GM12878 (cell line): ENCODE data around the gene SPOCK1. TPM values are rescaled to one million over a fixed set of nuclear protein-coding genes. Genes with fewer than 3 reads are reported as not detected.

Experiments used
- ATAC-seq: fragments of 200-7000 bp; cut with Tn5 transposase; 3 replicates; pipeline ENCODE4 v1.9.1; 2020; ENCODE audit warnings: mild to moderate bottlenecking, moderate library complexity
- BruUV-seq: library from RNA; stranded (reverse); fragments of 400-500 nt; replicated peaks from 2 replicates; lab custom pipeline; 2021; lab: Mats Ljungman, UMichigan
- CTCF ChIA-PET: fragments of 300-600 bp; sonication (Branson Sonifier 250); formaldehyde crosslinking; extraction: SDS; loops from one replicate; lab custom pipeline; 2021; ENCODE audit warnings: inconsistent platforms; lab: Yijun Ruan, JAX
- POLR2A ChIA-PET: fragments of 350-600 bp; formaldehyde crosslinking; extraction: SDS; loops from one replicate; lab custom pipeline; 2021; ENCODE audit warnings: inconsistent platforms; lab: Charles Lee
- RAD21 ChIA-PET: fragments of 300-600 bp; sonication (Branson Sonifier 250); formaldehyde crosslinking; loops from one replicate; lab custom pipeline; 2023; ENCODE audit warnings: antibody characterized with exemption; ENCODE audit not compliant: unreplicated experiment; lab: Charles Lee
- SMC1A ChIA-PET: fragments of 300-600 bp; sonication (Branson Sonifier 250); formaldehyde crosslinking; loops from one replicate; lab custom pipeline; 2023; ENCODE audit not compliant: unreplicated experiment, uncharacterized antibody; lab: Charles Lee
- DNase-seq: peaks from one replicate; pipeline ENCODE4 v3.0.0-alpha.2; 2011; ENCODE audit warnings: low read depth, low spot score
- FAIRE-seq: peaks from 3 replicates; lab custom pipeline; 2011; peaks lifted over from hg19 to GRCh38; lab: Jason Lieb, UNC
- H2AFZ ChIP-seq: 2 replicates; pipeline ENCODE4 v1.6.0; 2011; ENCODE audit warnings: low read depth, low read length, control low read depth; ENCODE audit not compliant: control insufficient read depth
- H3K27ac ChIP-seq: 2 replicates; pipeline ENCODE4 v1.5.1; 2011; ENCODE audit warnings: control low read depth; ENCODE audit not compliant: control insufficient read depth, insufficient read depth
- H3K27me3 ChIP-seq, 2 experiments: replicated peaks in 1 of 2; 2 replicates each; pipeline versions ENCODE4 v1.6.0 to v1.6.1; 2011; ENCODE audit warnings: low read length in 1 of 2; ENCODE audit not compliant: control insufficient read depth in 2 of 2, insufficient read depth in 2 of 2
- H3K36me3 ChIP-seq, 2 experiments: 2 replicates each; pipeline ENCODE4 v1.5.1; 2011; ENCODE audit warnings: low read length in 1 of 2; ENCODE audit not compliant: control insufficient read depth in 2 of 2, insufficient read depth in 2 of 2
- H3K4me1 ChIP-seq: 2 replicates; pipeline ENCODE4 v1.6.1; 2011; ENCODE audit warnings: mild to moderate bottlenecking, low read length, moderate library complexity, mixed read lengths; ENCODE audit not compliant: control insufficient read depth, insufficient read depth
- H3K4me2 ChIP-seq: 2 replicates; pipeline ENCODE4 v1.6.0; 2011; ENCODE audit warnings: control low read depth; ENCODE audit not compliant: control insufficient read depth, insufficient read depth
- H3K4me3 ChIP-seq: fragments of 200-600 bp; sonication (generic); 2 replicates; pipeline ENCODE4 v1.5.1; 2016
- H3K79me2 ChIP-seq: 2 replicates; pipeline ENCODE4 v1.6.0; 2011; ENCODE audit warnings: low read length; ENCODE audit not compliant: control insufficient read depth, insufficient read depth
- H3K9ac ChIP-seq: 2 replicates; pipeline ENCODE4 v1.8.0; 2011; ENCODE audit warnings: low read length, control low read depth, mixed read lengths; ENCODE audit not compliant: control insufficient read depth, insufficient read depth
- H3K9me3 ChIP-seq: replicated peaks from 3 replicates; pipeline ENCODE4 v1.5.1; 2011; ENCODE audit warnings: mild to moderate bottlenecking, low read length; ENCODE audit not compliant: control insufficient read depth, insufficient read depth
- H4K20me1 ChIP-seq: 2 replicates; pipeline ENCODE4 v1.6.0; 2011; ENCODE audit not compliant: control insufficient read depth, insufficient read depth
- BACH1 ChIP-seq: fragments of 450-650 bp; IDR thresholded peaks from 2 replicates; pipeline ENCODE4 v1.6.1; 2017; ENCODE audit warnings: mild to moderate bottlenecking, borderline replicate concordance
- CHD1 ChIP-seq: IDR thresholded peaks from 2 replicates; pipeline ENCODE4 v1.6.1; 2012; ENCODE audit warnings: low read depth, low read length, improper control_type of control experiment
- CHD4 ChIP-seq: fragments of 200-600 bp; sonication (generic); IDR thresholded peaks from 2 replicates; pipeline ENCODE4 v1.6.1; 2016; ENCODE audit warnings: mild to moderate bottlenecking
- CTCF ChIP-seq, 3 experiments: IDR thresholded peaks in 2 of 3; conservative IDR thresholded peaks in 1 of 3; 2 replicates each; pipeline ENCODE4 v1.5.1; 2011; ENCODE audit warnings: low read depth in 3 of 3, low read length in 3 of 3, mild to moderate bottlenecking in 3 of 3, control low read depth in 2 of 3, moderate library complexity in 2 of 3, inconsistent platforms in 1 of 3, mixed read lengths in 1 of 3; ENCODE audit not compliant: control insufficient read depth in 2 of 3, insufficient read depth in 1 of 3; ENCODE audit errors: extremely low read depth in 1 of 3
- GABPA ChIP-seq: IDR thresholded peaks from 2 replicates; pipeline ENCODE4 v1.6.1; 2014; ENCODE audit warnings: antibody characterized with exemption, low read depth, mild to moderate bottlenecking, inconsistent platforms
- HCFC1 ChIP-seq: fragments of 150-350 bp; IDR thresholded peaks from 2 replicates; pipeline ENCODE4 v1.6.1; 2014; ENCODE audit warnings: low read length
- IKZF1 ChIP-seq: fragments of 450-650 bp; conservative IDR thresholded peaks from 2 replicates; pipeline ENCODE4 v1.6.1; 2017; ENCODE audit warnings: antibody characterized with exemption, mild to moderate bottlenecking
- IRF5 ChIP-seq: fragments of 450-650 bp; IDR thresholded peaks from 2 replicates; pipeline ENCODE4 v1.6.1; 2017; ENCODE audit warnings: borderline replicate concordance
- MAX ChIP-seq: IDR thresholded peaks from 2 replicates; pipeline ENCODE4 v1.6.1; 2012; ENCODE audit warnings: low read depth, low read length, improper control_type of control experiment
- MLLT1 ChIP-seq: fragments of 450-650 bp; IDR thresholded peaks from 2 replicates; pipeline ENCODE4 v1.6.1; 2016; ENCODE audit warnings: mild to moderate bottlenecking
- NFIC ChIP-seq: IDR thresholded peaks from 2 replicates; pipeline ENCODE4 v1.6.1; 2012; ENCODE audit warnings: low read depth, mild to moderate bottlenecking, inconsistent platforms, low read length, moderate library complexity
- ZBTB40 ChIP-seq: fragments of 450-650 bp; IDR thresholded peaks from 2 replicates; pipeline ENCODE4 v1.6.1; 2016; ENCODE audit warnings: mild to moderate bottlenecking, moderate library complexity, borderline replicate concordance
- ZNF207 ChIP-seq: fragments of 450-650 bp; IDR thresholded peaks from 2 replicates; pipeline ENCODE4 v1.6.1; 2014; ENCODE audit warnings: antibody characterized with exemption, mild to moderate bottlenecking, borderline replicate concordance
- WGBS: methylation state at CpG from one replicate; pipeline ENCODE4 v1.1.6; 2016; ENCODE audit warnings: low lambda C conversion rate; ENCODE audit not compliant: insufficient replicate concordance, insufficient coverage; ENCODE audit errors: missing lambda C conversion rate; 5-methylcytosine and 5-hydroxymethylcytosine counted together
- in situ Hi-C: fragments of 300-500 bp; cut with MboI; formaldehyde crosslinking; loops from 9 replicates; pipeline ENCODE4 v1.14.3; 2018; ENCODE audit warnings: mixed read lengths
- intact Hi-C: fragments of 100-400 bp; cut with micrococcal nuclease; formaldehyde crosslinking; loops from one replicate; pipeline ENCODE4 v1.14.2; 2022; ENCODE audit not compliant: unreplicated experiment
- polyA plus RNA-seq, 11 experiments: library from polyadenylated mRNA; depleted of rRNA in 4 of 11; unstranded in 6 of 11; stranded (reverse) in 5 of 11; fragments of >200 nt; fragmentation: Nextera tagmentation in 4 of 11; fragmentation: Illumina TruSeq in 1 of 11; extraction: Ambion mirVana in 4 of 11; extraction: Trizol in 1 of 11; gene quantifications; 1 replicate in 1 of 11; 2 replicates in 10 of 11; pipeline versions ENCODE4 v1.2.1 to v1.2.3, GENCODE V29; 2011 to 2016; ENCODE audit warnings: inconsistent platforms in 2 of 11, missing spikeins in 2 of 11, low read depth in 1 of 11
- total RNA-seq, 4 experiments: library from RNA; depleted of rRNA in 3 of 4; stranded (reverse); fragments of >200 nt in 3 of 4; fragmentation: Illumina TruSeq in 1 of 4; extraction: Trizol in 1 of 4; gene quantifications; 2 replicates each; pipeline versions ENCODE4 v1.2.1 to v1.2.3, GENCODE V29; 2013 to 2021

Gene SPOCK1
- total and polyA plus RNA-seq, 10 of the 15 experiments (the other 5 are each of a cell fraction or from before 2014, with no cell fraction given) = 0.06 to 0.68 (median 0.25) TPM; not detected in 3

GRCh38 chr5:137176609-137177008, 322.5 kb downstream of the SPOCK1 start:
- intact Hi-C loops = no loop called here
- ChIA-PET SMC1A (no interaction called here), POLR2A (no interaction called here), CTCF (no interaction called here), RAD21 (no interaction called here)
- Histone ChIP-seq H4K20me1 (no peaks in the 10 kb centered on the region), H3K9ac (no peak overlapping the region), H3K4me2 (no peak overlapping the region), H3K36me3 (no peaks in the 10 kb centered on the region), H3K4me1 (no peaks in the 10 kb centered on the region), H3K79me2 (no peaks in the 10 kb centered on the region), H3K27ac (no peak overlapping the region), H3K27me3 (peaks cover 0 to 2% of the 10 kb centered on the region in 2 experiments; a peak in 1 of 4 replicates), H2AFZ (no peak overlapping the region), H3K9me3 (no peaks in the 10 kb centered on the region), H3K4me3 (no peak overlapping the region)
- TF ChIP-seq ZBTB40 = no peak
- TF ChIP-seq MAX = no peak
- TF ChIP-seq BACH1 = no peak
- no peak for TF ChIP-seq IRF5
- TF ChIP-seq NFIC = no peak
- no peak for TF ChIP-seq ZNF207
- no peak for TF ChIP-seq HCFC1
- no peak for TF ChIP-seq MLLT1
- TF ChIP-seq IKZF1 = no peak
- no peak for TF ChIP-seq CHD1
- TF ChIP-seq CTCF (IDR thresholded peaks at IDR 0.05 in 2 of 3, conservative IDR thresholded peaks at IDR 0.05 in 1 of 3; ENCODE audit: control insufficient read depth in 2 of 3, extremely low read depth in 1 of 3, insufficient read depth in 1 of 3, low read depth in 3 of 3, low read length in 3 of 3) = no peak
- TF ChIP-seq GABPA = no peak
- no peak for TF ChIP-seq CHD4
- no peak for DNase-seq
- in situ Hi-C loops = no loop called here
- ATAC-seq = no peak
- BruUV-seq = no TSS peak
- FAIRE-seq = no peak
- WGBS = 3% methylated on average over 2 of the region's 2 CpGs
